Right atrium auricular region (tissue), 2 donors: Measurements from ENCODE around the gene MIEF2. TPM values are rescaled to one million over a fixed set of nuclear protein-coding genes. Genes with fewer than 3 reads are reported as not detected.

Source experiments
- DNase-seq: peaks from one replicate; pipeline ENCODE4 v3.0.0-alpha.2; 2019; ENCODE audit warnings: low spot score
- H3K27ac ChIP-seq, 2 donors: fragments of 200-600 bp; sonication (generic); 1 replicate in 1 of 2; 2 replicates in 1 of 2; pipeline ENCODE4 v1.5.1; 2016 to 2019
- H3K27me3 ChIP-seq, 2 donors: fragments of 200-600 bp; sonication (generic); one replicate each; pipeline versions ENCODE4 v1.5.1 to v1.6.0; 2017 to 2019
- H3K36me3 ChIP-seq: fragments of 200-600 bp; sonication (generic); one replicate; pipeline ENCODE4 v1.5.1; 2016
- H3K4me1 ChIP-seq, 2 donors: fragments of 200-600 bp; sonication (generic); one replicate each; pipeline versions ENCODE4 v1.5.1 to v1.6.0; 2017 to 2019
- H3K4me3 ChIP-seq, 2 donors: fragments of 200-600 bp; sonication (generic); 1 replicate in 1 of 2; 2 replicates in 1 of 2; pipeline ENCODE4 v1.5.1; 2017 to 2019; ENCODE audit warnings: mild to moderate bottlenecking in 1 of 2, moderate library complexity in 1 of 2
- H3K9me3 ChIP-seq, 2 donors: fragments of 200-600 bp; sonication (generic); one replicate each; pipeline ENCODE4 v1.5.1; 2019
- CTCF ChIP-seq, 2 donors: fragments of 200-600 bp; sonication (generic); IDR thresholded peaks; one replicate each; pipeline ENCODE4 v1.5.1; 2019; ENCODE audit warnings: antibody characterized with exemption in 2 of 2
- total RNA-seq, 2 donors: library from RNA; depleted of rRNA; stranded (reverse); fragments of >200 nt; gene quantifications; one replicate each; pipeline ENCODE4 v1.1.0, GENCODE V29; 2016

MIEF2 gene
- total RNA-seq, 2 donors from 2014 or later = 14.1 to 20.2 TPM

DNA sequence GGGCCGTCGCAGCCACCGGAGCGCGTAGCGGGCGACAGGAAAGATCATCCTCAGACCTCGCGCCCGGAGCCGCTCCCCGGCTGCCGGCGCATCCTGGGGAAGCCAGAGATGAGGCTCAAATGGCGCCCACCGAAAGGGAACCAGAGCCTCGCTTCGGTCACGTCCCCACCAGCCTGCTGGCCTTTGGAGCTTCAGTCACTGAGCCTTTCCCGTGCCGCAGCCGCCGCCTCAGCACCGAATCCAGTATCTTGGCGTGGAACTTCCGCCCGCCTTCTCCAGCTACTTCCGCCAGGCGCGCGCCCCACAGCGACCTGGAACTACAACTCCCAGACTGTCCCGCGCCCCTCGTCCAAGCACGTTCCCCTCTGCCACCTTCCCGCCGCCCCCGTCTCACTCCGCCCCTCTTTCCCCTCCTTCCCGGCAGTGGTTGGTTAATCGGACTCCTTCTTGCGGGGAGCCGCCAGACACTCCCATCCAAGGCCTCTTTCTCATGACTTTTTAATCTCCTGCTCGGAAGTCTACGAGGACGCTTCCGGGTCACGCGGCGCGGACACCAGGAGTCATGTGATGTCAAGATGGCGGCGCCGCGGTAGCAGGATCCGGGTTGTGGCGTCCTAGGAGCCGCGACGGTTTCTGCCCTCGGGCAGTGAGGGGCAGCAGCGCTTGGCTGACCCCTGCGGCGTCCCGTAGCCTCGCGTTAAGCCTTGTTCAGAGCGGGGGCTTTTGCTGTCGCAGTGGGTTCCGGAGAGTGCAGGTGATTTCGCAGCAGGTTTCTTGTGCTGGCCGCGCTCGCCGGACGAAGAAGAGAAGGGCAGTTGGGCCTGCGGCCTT lies 54.5 kb downstream of the MIEF2 start, which contains the start of the genes SMCR8 and TOP3A:
SMCR8 (plus strand) TSS at position 563 of the 831 bp plus-strand sequence. CDS start 497 bp downstream, outside the sequence.
TOP3A (minus strand) TSS at position 264 of the 831 bp plus-strand sequence; CDS start at position 48, 216 bp downstream.
- H3K27ac ChIP-seq = peak within 1 kb of the TSS; percentile 87 to 89
- H3K4me3 ChIP-seq = peak within 1 kb of the TSS; percentile 70 to 90
- TF ChIP-seq CTCF (IDR thresholded peaks at IDR 0.05) = no peak
- no peaks in the 10 kb centered on the region for H3K9me3 ChIP-seq
- DNase-seq = peak; percentile 99
- no peaks in the 10 kb centered on the region for H3K27me3 ChIP-seq
- peaks cover 5% of the 10 kb centered on the region for H3K36me3 ChIP-seq
- H3K4me1 ChIP-seq = peaks cover 0 to 66% of the 10 kb centered on the region in 2 donors

GRCh38 chr17:18315562-18315922 lies 55.1 kb downstream of the MIEF2 start:
- no peak for TF ChIP-seq CTCF (IDR thresholded peaks at IDR 0.05)
- no peak for DNase-seq
- peaks cover 0 to 72% of the 10 kb centered on the region in 2 donors for H3K4me1 ChIP-seq
- H3K27ac ChIP-seq = peak overlapping the region; percentile 87 to 89
- peaks cover 5% of the 10 kb centered on the region for H3K36me3 ChIP-seq
- peak overlapping the region; percentile 70 to 90 for H3K4me3 ChIP-seq
- no peaks in the 10 kb centered on the region for H3K9me3 ChIP-seq
- no peaks in the 10 kb centered on the region for H3K27me3 ChIP-seq

DNA sequence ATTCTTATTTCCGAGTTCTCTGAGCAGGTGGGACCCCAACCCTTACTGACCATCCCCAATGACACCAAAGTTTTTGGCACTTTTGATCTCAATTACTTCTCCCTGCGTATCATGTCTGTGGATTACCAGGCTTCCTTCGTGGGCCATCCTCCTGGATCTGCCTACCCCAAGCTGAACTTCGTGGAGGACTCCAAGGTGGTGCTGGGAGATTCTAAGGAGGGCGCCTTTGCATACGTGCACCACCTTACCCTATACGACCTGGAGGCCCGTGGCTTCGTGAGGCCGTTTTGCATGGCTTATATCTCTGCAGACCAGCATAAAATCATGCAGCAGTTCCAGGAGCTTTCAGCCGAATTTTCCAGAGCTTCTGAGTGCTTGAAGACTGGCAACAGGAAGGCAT lies 55.5 kb downstream of the MIEF2 start:
- Histone ChIP-seq H3K9me3 (no peaks in the 10 kb centered on the region), H3K4me3 (peak overlapping the region; percentile 70 to 90), H3K27ac (peak overlapping the region in 1 of 2 donors; percentile 87), H3K27me3 (no peaks in the 10 kb centered on the region), H3K36me3 (peaks cover 5% of the 10 kb centered on the region), H3K4me1 (peaks cover 0 to 77% of the 10 kb centered on the region in 2 donors)
- DNase-seq = no peak
- TF ChIP-seq CTCF (IDR thresholded peaks at IDR 0.05) = no peak

Other genes with a start within 250 kb of the MIEF2 start
- 10 to 100 TPM; 11.1 to 47.0 TPM for gene ATPAF2, start 221.5 kb upstream of the MIEF2 start, total RNA-seq
- 10 to 100 TPM; 14.0 to 22.1 TPM for gene GID4, start 221.3 kb upstream of the MIEF2 start, total RNA-seq
- 10 to 100 TPM; 18.2 to 27.7 TPM for gene DRG2, start 172.7 kb upstream of the MIEF2 start, total RNA-seq
- under 1 TPM in 1 of 2 donors, not detected in 1; 0.20 TPM for gene MYO15A, start 151.9 kb upstream of the MIEF2 start, total RNA-seq
- 100 to 1,000 TPM; 177 to 193 TPM for gene ALKBH5, start 76.8 kb upstream of the MIEF2 start, total RNA-seq
- gene LLGL1, start 35.0 kb upstream of the MIEF2 start, total RNA-seq = 10 to 100 TPM; 12.6 to 16.7 TPM
- gene FLII, start 1.9 kb upstream of the MIEF2 start, total RNA-seq = 100 to 1,000 TPM; 232 to 306 TPM
- gene TOP3A, start 54.3 kb downstream of the MIEF2 start, total RNA-seq = 10 to 100 TPM; 12.6 to 18.8 TPM
- gene SMCR8, start 54.6 kb downstream of the MIEF2 start, total RNA-seq = 10 to 100 TPM; 11.1 to 11.4 TPM
- gene SHMT1, start 102.9 kb downstream of the MIEF2 start, total RNA-seq = 1 to 10 TPM; 5.1 to 8.5 TPM
- not detected for gene EVPLL, start 117.1 kb downstream of the MIEF2 start, total RNA-seq
- gene LGALS9C, start 216.1 kb downstream of the MIEF2 start, total RNA-seq = not detected